T-helper 17 cell (primary cell): ENCODE data around the gene TSPAN14. TPM values are rescaled to one million over a fixed set of nuclear protein-coding genes. Genes with fewer than 3 reads are reported as not detected.

Experiments used
- ATAC-seq: fragments of 150-1000 bp; cut with Tn5 transposase; 2 replicates; pipeline ENCODE4 v1.10.0; 2021; ENCODE audit warnings: mild to moderate bottlenecking, moderate library complexity
- DNase-seq, 3 donors: peaks; one replicate each; pipeline versions ENCODE4 v3.0.0 to v3.0.0-alpha.2; 2020 to 2021
- H3K9me3 ChIP-seq: one replicate; pipeline ENCODE4 v1.7.0; 2013; ENCODE audit warnings: low read length, mild to moderate bottlenecking; ENCODE audit not compliant: control insufficient read depth, poor library complexity, severe bottlenecking
- H3K27ac Mint-ChIP-seq: one replicate; pipeline ENCODE4 v1.8.0; 2022; ENCODE audit warnings: mild to moderate bottlenecking, moderate library complexity, mixed read lengths
- H3K27me3 Mint-ChIP-seq: one replicate; pipeline ENCODE4 v1.8.0; 2022; ENCODE audit warnings: mixed read lengths
- H3K36me3 Mint-ChIP-seq: one replicate; pipeline ENCODE4 v1.8.0; 2022; ENCODE audit warnings: low read depth, mixed read lengths
- H3K4me1 Mint-ChIP-seq: one replicate; pipeline ENCODE4 v1.8.0; 2022; ENCODE audit warnings: mild to moderate bottlenecking, mixed read lengths
- H3K4me3 Mint-ChIP-seq: one replicate; pipeline ENCODE4 v1.8.0; 2022; ENCODE audit warnings: mild to moderate bottlenecking, moderate library complexity, mixed read lengths
- total RNA-seq, 4 donors: library from RNA in 2 of 4; stranded (reverse) in 2 of 4; gene quantifications; one replicate each; pipeline ENCODE4 v1.2.3 and lab custom pipeline; 2022 to 2026

The TSPAN14 gene
- total RNA-seq, 2 donors from 2014 or later = 118 to 139 TPM

DNA sequence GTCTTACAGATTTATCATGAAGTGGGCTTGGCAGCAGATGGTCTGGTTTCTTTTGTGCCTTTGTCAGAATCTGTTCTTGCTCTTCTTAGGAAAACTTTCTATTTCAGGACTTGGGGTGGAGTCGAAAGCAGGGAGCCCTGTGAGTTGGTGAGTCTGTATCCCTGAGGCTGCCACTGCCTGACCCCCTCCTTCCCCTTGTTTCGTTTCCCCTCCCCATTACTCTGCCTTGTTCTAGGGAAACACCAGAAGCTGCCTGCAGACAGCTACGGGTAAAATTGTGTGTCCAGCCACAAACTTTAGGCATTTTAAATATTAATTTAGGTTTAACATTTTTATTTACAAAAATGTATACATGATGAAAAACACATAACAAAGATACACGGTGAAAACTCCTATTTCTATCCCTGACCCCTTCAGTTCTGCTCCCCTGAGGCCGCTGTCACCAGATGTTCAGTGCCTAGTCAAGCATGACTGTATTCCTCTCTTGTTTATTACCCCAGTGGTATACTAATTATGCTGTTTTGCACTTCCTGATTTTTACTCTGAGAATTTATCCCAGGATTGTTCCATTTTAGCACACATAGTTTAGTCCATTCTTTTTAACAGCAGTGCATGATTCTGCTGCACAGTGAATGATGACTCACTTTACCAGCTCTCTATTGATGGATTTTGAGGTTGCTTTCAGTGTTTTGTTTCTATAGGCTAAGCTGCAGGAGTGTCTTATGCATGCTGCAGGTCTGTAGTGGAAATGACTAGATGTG lies 9.1 kb downstream of the TSPAN14 start:
- Mint-ChIP-seq H3K27me3 (no peaks in the 10 kb centered on the region), H3K4me1 (peaks cover 88% of the 10 kb centered on the region), H3K4me3 (peak overlapping the region; percentile 98), H3K27ac (peak overlapping the region; percentile 100), H3K36me3 (peaks cover 10% of the 10 kb centered on the region)
- H3K9me3 ChIP-seq = no peaks in the 10 kb centered on the region
- ATAC-seq (no peak), DNase-seq (no peak)

DNA sequence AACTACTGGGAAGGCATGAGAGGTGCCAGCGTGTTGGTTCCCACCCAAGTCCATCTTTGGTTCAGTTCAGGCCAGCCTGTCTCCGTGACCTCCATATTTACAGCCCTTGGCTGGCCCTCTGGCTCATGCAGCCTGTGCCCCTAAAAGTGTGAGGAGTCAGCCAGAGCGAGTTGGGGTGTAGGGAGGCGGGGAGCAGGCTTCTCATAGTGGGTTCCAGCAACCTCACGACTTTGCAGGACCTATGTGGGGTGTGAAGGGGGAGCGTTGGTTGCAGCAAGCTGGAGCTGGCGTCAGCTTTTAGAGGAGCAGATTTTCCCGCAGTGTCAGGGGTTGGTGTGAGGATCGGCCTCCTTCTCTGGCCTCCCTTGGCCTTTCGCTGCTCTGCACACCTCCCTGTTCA lies 9.8 kb downstream of the TSPAN14 start:
- Mint-ChIP-seq H3K27ac (peak overlapping the region; percentile 100), H3K4me3 (peak overlapping the region; percentile 98), H3K36me3 (peaks cover 10% of the 10 kb centered on the region), H3K27me3 (no peaks in the 10 kb centered on the region), H3K4me1 (peaks cover 87% of the 10 kb centered on the region)
- DNase-seq = no peak
- no peaks in the 10 kb centered on the region for H3K9me3 ChIP-seq
- no peak for ATAC-seq

DNA sequence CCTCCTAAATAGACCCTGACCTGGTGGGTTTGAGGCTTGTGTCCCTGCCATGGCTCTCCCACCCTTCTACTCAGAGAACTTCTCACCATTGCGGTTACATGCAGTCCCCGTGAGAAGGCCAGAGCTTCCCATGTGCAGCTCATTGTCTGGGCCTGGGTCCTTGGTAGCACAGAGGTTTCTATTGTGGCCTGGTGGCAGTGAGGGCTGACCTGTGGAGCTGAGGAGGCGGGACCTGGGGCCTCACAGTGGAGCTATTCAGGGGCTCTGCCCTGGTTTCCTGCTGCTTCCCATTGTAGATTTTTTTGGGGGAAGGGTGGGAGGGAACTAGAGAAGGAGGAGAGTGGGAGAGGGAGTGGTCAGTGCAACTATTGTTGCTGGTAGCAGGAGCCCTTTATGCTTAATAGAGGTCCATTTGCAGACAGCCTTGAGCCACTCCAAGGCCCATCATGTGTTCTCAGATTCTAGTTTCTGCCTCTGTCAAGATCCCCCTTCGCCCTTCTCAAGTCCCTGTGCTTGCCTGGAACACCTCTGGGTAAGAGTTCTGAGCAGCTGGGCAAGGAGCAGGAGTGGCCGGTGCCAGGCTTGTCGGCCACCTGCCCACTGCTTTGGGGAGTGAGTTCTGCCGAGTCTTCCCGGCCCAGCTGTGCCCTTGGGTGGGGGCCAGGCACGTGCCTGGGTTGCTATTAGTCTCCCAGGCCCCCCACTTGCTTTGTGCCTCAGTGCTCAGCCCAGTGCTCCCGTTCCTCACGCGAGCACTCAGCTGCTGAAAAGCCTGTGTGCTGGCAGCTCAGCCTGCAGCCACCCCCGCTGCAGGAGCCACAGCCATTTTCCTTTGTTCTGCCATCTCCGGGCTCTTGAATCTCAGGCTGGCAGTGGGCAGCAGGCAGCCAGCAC lies 10.7 kb downstream of the TSPAN14 start:
- Mint-ChIP-seq H3K4me1 (peaks cover 87% of the 10 kb centered on the region), H3K27me3 (no peaks in the 10 kb centered on the region), H3K27ac (peak overlapping the region; percentile 100), H3K36me3 (peaks cover 10% of the 10 kb centered on the region), H3K4me3 (peak overlapping the region; percentile 98)
- no peaks in the 10 kb centered on the region for H3K9me3 ChIP-seq
- DNase-seq (no peak), ATAC-seq (peak; percentile 12)

DNA sequence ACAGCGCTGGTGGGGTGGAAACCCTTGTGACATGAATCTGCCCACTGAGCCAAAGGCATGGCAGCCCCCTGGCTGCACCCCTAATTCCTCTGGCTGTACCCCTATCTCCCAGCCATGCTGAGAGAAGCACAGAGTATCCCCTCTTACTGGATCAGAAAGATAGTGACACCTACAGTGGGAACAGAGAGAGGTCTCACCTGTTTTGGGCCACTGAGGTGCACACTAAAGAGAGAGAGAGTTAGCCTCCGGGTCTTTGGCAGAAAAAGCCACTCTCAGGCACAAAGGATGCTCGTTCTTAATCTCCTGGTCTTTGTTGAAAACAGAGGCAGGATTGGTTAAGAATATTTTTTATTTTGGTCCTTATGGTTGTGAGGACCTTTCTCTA lies 11.3 kb downstream of the TSPAN14 start:
- Mint-ChIP-seq H3K4me1 (peaks cover 83% of the 10 kb centered on the region), H3K27ac (peak overlapping the region; percentile 100), H3K27me3 (no peaks in the 10 kb centered on the region), H3K36me3 (peaks cover 10% of the 10 kb centered on the region), H3K4me3 (peak overlapping the region; percentile 98)
- ATAC-seq (peak; percentile 23), DNase-seq (no peak)
- no peaks in the 10 kb centered on the region for H3K9me3 ChIP-seq

DNA sequence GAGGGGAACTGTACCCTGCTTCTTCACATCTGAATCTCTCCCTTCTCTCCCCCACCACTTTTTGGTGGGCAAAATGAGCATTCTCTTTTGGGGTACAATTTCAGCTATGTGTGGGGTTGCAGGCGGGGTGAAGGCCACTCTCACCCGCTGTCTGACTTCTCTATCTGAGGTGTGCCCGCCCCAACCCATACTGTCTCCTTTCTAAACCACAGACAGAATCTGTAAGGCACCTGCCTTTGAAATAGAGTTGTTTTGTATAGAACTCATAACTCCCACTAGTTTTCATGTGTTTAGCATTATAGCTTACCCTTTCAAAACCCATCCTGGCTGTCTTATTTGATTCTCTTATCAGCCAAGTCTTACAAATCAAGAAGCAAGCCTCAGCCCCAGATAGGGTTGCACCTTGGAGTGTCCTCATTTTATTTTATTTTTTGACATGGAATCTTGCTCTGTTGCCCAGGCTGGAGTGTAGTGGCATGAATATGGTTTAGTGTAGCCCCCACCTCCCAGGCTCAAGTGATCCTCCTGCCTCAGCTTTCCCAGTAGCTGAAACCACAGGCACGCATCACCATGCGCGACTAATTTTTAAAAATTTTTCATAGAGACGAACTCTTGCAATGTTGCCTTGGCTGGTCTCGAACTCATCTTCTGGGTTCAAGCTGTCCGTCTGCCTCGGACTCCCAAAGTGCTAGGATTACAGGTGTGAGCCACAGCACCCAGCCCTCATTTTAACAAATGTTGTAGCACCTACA lies 11.9 kb downstream of the TSPAN14 start:
- Mint-ChIP-seq H3K4me1 (peaks cover 82% of the 10 kb centered on the region), H3K27me3 (no peaks in the 10 kb centered on the region), H3K36me3 (peaks cover 7% of the 10 kb centered on the region), H3K4me3 (peak overlapping the region; percentile 98), H3K27ac (peak overlapping the region; percentile 100)
- H3K9me3 ChIP-seq = no peaks in the 10 kb centered on the region
- peak; percentile 87 for ATAC-seq
- DNase-seq = peak in 2 of 3 donors; percentile 45

DNA sequence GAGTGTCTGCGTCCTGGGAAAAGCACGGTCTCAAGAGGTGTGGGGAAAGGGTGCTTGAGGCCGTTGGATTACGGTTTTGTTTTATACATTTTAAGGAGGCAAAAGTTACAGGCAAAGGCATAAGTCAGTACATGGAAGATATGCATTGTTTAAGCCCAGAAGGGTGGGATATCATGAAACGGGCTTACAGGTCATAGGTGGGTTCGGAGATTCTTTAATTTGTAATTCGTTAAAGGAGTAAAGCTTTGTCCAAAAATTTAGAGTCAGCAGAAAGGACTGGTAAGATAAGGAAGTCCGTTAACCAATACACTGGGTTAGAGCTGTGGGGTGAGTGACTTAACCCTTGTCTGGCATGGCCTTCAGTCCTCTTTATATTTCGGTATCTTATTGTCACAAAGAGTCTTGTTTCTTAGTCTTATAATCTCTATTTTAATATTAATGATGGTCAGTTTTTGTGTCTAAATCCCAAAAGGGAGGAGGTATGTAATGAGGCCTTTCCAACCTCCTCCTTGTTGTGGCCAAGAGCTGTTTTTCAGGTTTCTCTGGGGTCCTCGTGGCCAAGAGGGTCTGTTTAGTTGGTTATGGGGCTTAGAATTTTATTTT lies 12.7 kb downstream of the TSPAN14 start:
- H3K36me3 Mint-ChIP-seq = peaks cover 7% of the 10 kb centered on the region
- peak overlapping the region; percentile 100 for H3K27ac Mint-ChIP-seq

DNA sequence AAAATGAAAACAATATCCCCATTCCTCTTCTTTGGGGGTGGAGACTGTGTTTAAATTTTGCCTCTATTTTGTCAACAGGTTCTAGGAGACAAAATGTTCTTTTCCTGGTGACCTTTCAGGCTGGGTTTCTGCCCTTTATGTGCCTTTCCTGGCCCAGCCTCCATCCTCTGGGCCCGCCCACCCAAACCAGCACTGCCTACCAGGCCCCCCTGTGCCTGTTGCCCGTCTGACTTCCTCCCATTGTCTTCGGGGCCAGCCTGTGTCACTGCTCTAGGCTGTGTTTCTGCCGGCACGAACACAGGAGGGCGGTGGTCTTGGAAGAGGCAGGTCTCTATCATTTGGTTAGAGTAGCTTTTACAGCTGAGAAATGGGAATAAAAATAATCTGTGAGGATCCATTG lies 13.9 kb downstream of the TSPAN14 start:
- Mint-ChIP-seq H3K27me3 (no peaks in the 10 kb centered on the region), H3K4me1 (peaks cover 81% of the 10 kb centered on the region), H3K36me3 (peaks cover 10% of the 10 kb centered on the region), H3K27ac (peak overlapping the region; percentile 100), H3K4me3 (peak overlapping the region; percentile 98)
- ATAC-seq (peak; percentile 17), DNase-seq (peak in 1 of 3 donors; percentile 43)
- H3K9me3 ChIP-seq = no peaks in the 10 kb centered on the region

More for the DNA sequence above, 12.7 kb downstream of the TSPAN14 start:
- H3K27me3 Mint-ChIP-seq = no peaks in the 10 kb centered on the region
- H3K9me3 ChIP-seq = no peaks in the 10 kb centered on the region
- no peak for DNase-seq
- no peak for ATAC-seq
- peak overlapping the region; percentile 98 for H3K4me3 Mint-ChIP-seq
- peaks cover 82% of the 10 kb centered on the region for H3K4me1 Mint-ChIP-seq

DNA sequence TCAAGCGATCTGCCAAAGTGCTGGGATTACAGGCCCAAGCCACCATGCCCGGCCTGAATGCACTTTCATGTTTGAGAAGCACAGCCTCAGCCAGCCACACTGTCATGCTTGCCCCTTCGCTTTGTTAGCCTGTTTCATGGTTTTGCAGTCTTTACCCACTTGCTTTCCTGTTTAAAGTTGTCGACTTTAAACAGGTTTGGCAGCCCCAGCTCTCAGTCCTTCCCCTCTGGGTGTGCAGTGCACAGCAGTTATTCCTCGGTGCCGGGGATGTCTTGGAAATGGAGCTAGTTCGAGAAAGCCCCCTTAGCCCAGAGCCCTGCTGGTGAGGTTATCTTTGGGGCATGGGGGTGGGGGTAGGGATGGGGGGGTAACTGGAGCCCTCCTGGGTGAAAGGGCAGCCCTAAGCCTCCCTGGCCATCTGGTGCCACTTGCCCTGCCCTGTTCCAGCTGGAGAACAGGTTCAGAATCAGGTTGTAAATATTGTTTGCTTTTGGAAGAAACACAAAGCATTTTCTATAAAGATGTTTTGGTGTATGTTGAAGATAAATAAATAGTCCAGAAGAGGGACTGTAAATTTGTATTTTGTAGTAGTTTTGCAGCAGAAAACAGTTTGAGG lies 14.8 kb downstream of the TSPAN14 start:
- Mint-ChIP-seq H3K4me3 (peak overlapping the region; percentile 98), H3K4me1 (peaks cover 77% of the 10 kb centered on the region), H3K27ac (peak overlapping the region; percentile 100), H3K27me3 (no peaks in the 10 kb centered on the region), H3K36me3 (peaks cover 6% of the 10 kb centered on the region)
- no peaks in the 10 kb centered on the region for H3K9me3 ChIP-seq
- ATAC-seq (peak; percentile 6), DNase-seq (no peak)

DNA sequence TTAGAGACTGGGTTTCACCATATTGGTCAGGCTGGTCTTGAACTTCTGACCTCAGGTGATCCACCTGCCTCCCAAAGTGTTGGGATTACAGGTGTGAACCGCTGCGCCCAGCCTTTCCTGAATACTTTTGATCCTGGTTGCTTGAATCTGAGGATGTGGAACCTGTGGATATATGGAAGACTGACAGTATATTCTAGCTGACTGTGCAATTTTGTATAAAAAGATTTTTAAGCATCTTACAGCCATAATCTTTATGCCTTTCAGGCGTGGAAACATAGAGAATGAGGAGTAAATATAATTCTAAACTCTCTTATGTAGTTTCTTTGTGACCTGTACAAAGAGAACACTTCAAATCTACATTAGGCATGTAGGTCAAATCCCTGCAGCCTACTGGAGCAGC lies 16.2 kb downstream of the TSPAN14 start:
- ATAC-seq (no peak), DNase-seq (no peak)
- Mint-ChIP-seq H3K27me3 (no peaks in the 10 kb centered on the region), H3K36me3 (peaks cover 6% of the 10 kb centered on the region), H3K4me1 (peaks cover 76% of the 10 kb centered on the region), H3K4me3 (no peak overlapping the region), H3K27ac (peak overlapping the region; percentile 100)
- H3K9me3 ChIP-seq = no peaks in the 10 kb centered on the region

DNA sequence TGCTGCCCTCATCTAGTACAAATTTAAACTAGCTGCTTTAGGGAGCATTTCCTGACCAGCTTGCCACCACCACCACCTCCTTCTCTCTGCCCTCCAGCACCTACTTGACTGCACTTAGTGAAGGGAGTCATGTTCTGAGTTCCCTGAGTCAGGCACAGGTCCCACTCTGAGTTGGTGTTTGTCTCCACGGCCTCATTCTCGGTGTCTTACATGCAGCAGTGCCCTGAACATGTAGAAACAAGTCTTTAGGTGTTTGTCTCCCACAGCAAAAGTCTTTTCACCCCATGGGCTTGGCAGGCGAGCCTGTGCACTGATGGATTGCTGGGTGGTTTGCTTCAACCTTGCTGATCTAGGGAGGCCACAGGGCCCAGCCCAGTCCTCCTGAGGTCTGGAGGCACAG lies 16.9 kb downstream of the TSPAN14 start:
- peaks cover 72% of the 10 kb centered on the region for H3K4me1 Mint-ChIP-seq
- no peaks in the 10 kb centered on the region for H3K9me3 ChIP-seq
- ATAC-seq (no peak), DNase-seq (no peak)
- peak overlapping the region; percentile 83 for H3K4me3 Mint-ChIP-seq
- peaks cover 3% of the 10 kb centered on the region for H3K36me3 Mint-ChIP-seq
- peak overlapping the region; percentile 100 for H3K27ac Mint-ChIP-seq
- H3K27me3 Mint-ChIP-seq = no peaks in the 10 kb centered on the region

DNA sequence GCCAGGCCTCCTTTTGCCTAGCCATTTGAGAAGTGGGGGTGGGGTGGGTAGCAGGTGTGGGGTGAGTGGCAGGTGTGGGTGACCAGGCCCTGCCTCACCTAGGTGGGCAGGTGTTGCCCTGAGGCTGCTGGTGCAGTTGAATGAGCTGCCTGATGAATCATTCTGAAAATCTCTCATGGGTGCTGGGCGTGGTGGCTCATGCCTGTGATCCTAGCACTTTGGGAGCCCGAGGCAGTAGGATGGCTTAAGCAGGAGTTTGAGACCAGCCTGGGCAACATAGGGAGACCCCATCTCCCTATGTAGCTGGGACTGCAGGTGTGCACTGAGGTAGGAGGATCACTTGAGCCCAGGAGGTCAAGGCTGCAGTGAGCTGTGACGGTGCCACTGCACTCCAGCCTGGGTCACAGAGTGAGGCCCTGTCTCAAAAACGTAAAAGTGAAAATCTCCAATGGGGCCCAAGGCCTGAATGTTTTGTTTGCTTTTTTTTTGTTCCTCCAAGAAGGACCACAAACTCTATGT lies 17.7 kb downstream of the TSPAN14 start:
- H3K27me3 Mint-ChIP-seq = no peaks in the 10 kb centered on the region
- H3K27ac Mint-ChIP-seq = peak overlapping the region; percentile 100
- peaks cover 66% of the 10 kb centered on the region for H3K4me1 Mint-ChIP-seq
- no peaks in the 10 kb centered on the region for H3K9me3 ChIP-seq
- H3K4me3 Mint-ChIP-seq = peak overlapping the region; percentile 87
- ATAC-seq (peak; percentile 19), DNase-seq (no peak)
- H3K36me3 Mint-ChIP-seq = peaks cover 3% of the 10 kb centered on the region
